Transverse colon (tissue), 4 donors: ENCODE results near the gene ATXN2L.

Experiments
- EP300 ChIP-seq: sonication (generic); formaldehyde crosslinking; IDR thresholded peaks from one replicate; pipeline ENCODE4 v1.6.1; 2017; ENCODE audit warnings: antibody characterized with exemption, low read depth
- POLR2AphosphoS5 ChIP-seq, 3 donors: sonication (generic); formaldehyde crosslinking; IDR thresholded peaks; one replicate each; pipeline ENCODE4 v1.6.1; 2016; ENCODE audit warnings: antibody characterized with exemption in 3 of 3
- TF ChIP-seq, protein P1 (sequence below), 5 experiments: fragments of 200-600 bp in 3 of 5; fragments of 450-650 bp in 2 of 5; sonication (generic) in 3 of 5; IDR thresholded peaks; 1 replicate in 2 of 5; 2 replicates in 3 of 5; pipeline ENCODE4 v1.5.1; 2016 to 2017; ENCODE audit warnings: antibody characterized with exemption in 5 of 5, inconsistent platforms in 3 of 5, mild to moderate bottlenecking in 2 of 5, moderate library complexity in 1 of 5

DNA sequence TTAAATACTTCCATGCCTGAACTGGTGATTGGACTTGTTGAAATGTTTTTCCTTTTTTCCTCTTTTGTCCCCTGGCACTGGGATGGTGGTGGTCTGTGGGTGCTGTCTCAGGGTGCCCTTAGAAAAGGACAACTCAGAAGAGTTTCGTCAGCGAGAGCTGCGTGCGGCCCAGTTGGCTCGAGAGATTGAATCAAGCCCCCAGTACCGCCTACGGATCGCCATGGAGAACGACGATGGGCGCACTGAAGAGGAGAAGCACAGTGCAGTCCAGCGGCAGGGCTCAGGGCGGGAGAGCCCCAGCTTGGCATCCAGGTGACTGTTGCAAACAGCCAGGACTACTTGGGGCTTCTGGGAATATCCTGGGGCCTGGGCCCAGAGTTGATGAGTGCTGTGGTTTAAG is 6.9 kb downstream of the ATXN2L start:
- TF ChIP-seq POLR2AphosphoS5 (IDR thresholded peaks at IDR 0.05), result no peak
- TF ChIP-seq, protein P1, sequence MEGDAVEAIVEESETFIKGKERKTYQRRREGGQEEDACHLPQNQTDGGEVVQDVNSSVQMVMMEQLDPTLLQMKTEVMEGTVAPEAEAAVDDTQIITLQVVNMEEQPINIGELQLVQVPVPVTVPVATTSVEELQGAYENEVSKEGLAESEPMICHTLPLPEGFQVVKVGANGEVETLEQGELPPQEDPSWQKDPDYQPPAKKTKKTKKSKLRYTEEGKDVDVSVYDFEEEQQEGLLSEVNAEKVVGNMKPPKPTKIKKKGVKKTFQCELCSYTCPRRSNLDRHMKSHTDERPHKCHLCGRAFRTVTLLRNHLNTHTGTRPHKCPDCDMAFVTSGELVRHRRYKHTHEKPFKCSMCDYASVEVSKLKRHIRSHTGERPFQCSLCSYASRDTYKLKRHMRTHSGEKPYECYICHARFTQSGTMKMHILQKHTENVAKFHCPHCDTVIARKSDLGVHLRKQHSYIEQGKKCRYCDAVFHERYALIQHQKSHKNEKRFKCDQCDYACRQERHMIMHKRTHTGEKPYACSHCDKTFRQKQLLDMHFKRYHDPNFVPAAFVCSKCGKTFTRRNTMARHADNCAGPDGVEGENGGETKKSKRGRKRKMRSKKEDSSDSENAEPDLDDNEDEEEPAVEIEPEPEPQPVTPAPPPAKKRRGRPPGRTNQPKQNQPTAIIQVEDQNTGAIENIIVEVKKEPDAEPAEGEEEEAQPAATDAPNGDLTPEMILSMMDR (IDR thresholded peaks at IDR 0.05), result no peak
- TF ChIP-seq EP300, result no peak
